GM06990 (cell line): Measurements from ENCODE around the gene STK11IP.

Experiments
- DNase-seq: peaks from one replicate; pipeline ENCODE4 v3.0.0-alpha.2; 2011; ENCODE audit not compliant: insufficient read length; ENCODE audit errors: extremely low read depth
- H3K27me3 ChIP-seq: replicated peaks from 2 replicates; pipeline ENCODE4 v1.6.0; 2011; ENCODE audit warnings: low read length; ENCODE audit not compliant: control insufficient read depth, insufficient read depth
- H3K36me3 ChIP-seq: 2 replicates; pipeline ENCODE4 v1.5.1; 2011; ENCODE audit warnings: low read length; ENCODE audit not compliant: control insufficient read depth, insufficient read depth
- H3K4me3 ChIP-seq: replicated peaks from 2 replicates; pipeline ENCODE4 v1.5.1; 2011; ENCODE audit warnings: low read depth, mild to moderate bottlenecking, control low read depth, low read length
- TF ChIP-seq, protein P1 (sequence below): IDR thresholded peaks from 2 replicates; pipeline ENCODE4 v1.5.1; 2011; ENCODE audit warnings: low read length, control low read depth, mild to moderate bottlenecking, inconsistent platforms; ENCODE audit not compliant: insufficient read depth, poor library complexity, severe bottlenecking

The STK11IP gene

DNA sequence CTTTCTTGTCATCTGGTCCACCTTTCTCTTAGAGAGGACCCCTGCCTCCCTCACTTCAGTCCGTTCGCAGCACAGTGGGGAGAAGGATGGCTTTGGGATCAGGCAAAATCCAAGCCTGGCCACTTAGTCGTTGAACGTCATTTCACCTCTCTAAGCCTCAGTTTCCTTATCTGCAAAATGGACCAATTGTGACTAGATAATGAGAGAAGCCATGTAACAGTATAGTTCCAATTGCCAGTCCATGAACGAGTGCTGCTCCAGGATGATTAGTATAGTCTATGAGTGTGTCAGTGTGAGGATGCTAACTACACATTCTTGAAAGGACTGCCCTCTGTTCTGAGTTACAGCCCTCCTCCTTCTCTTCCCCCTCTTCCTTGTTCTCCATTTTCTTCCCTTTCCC lies 24.5 kb upstream of the STK11IP start:
- TF ChIP-seq, protein P1, sequence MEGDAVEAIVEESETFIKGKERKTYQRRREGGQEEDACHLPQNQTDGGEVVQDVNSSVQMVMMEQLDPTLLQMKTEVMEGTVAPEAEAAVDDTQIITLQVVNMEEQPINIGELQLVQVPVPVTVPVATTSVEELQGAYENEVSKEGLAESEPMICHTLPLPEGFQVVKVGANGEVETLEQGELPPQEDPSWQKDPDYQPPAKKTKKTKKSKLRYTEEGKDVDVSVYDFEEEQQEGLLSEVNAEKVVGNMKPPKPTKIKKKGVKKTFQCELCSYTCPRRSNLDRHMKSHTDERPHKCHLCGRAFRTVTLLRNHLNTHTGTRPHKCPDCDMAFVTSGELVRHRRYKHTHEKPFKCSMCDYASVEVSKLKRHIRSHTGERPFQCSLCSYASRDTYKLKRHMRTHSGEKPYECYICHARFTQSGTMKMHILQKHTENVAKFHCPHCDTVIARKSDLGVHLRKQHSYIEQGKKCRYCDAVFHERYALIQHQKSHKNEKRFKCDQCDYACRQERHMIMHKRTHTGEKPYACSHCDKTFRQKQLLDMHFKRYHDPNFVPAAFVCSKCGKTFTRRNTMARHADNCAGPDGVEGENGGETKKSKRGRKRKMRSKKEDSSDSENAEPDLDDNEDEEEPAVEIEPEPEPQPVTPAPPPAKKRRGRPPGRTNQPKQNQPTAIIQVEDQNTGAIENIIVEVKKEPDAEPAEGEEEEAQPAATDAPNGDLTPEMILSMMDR, result no peak
- no peaks in the 10 kb centered on the region for H3K36me3 ChIP-seq
- no peak for DNase-seq

DNA sequence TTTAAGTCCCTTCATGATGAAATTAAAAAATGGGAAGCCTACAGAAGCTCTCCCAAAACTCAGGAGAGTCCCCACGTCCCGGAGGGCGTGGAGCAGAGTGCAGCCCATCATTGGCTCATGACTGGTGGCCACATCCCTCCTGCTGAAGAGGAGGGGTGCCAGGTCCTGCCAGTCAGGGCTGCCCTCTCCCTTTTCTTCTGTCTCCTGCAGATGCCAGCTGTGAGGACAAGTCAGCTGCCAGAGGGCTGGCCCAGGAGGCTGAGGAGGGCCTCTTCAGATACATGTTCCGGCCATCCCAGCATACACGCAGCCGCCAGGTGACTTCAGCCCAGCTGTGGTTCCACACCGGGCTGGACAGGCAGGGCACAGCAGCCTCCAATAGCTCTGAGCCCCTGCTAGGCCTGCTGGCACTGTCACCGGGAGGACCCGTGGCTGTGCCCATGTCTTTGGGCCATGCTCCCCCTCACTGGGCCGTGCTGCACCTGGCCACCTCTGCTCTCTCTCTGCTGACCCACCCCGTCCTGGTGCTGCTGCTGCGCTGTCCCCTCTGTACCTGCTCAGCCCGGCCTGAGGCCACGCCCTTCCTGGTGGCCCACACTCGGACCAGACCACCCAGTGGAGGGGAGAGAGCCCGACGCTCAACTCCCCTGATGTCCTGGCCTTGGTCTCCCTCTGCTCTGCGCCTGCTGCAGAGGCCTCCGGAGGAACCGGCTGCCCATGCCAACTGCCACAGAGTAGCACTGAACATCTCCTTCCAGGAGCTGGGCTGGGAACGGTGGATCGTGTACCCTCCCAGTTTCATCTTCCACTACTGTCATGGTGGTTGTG lies 23.0 kb upstream of the STK11IP start:
- no peak overlapping the region for H3K4me3 ChIP-seq
- H3K36me3 ChIP-seq, result no peaks in the 10 kb centered on the region
- DNase-seq, result no peak
- TF ChIP-seq, protein P1, result no peak
- no peaks in the 10 kb centered on the region; the same call in 1 of the 2 replicates for H3K27me3 ChIP-seq

More for the DNA sequence above, 24.5 kb upstream of the STK11IP start:
- Histone ChIP-seq H3K4me3 (no peak overlapping the region), H3K27me3 (no peaks in the 10 kb centered on the region; the same call in 1 of the 2 replicates)

DNA sequence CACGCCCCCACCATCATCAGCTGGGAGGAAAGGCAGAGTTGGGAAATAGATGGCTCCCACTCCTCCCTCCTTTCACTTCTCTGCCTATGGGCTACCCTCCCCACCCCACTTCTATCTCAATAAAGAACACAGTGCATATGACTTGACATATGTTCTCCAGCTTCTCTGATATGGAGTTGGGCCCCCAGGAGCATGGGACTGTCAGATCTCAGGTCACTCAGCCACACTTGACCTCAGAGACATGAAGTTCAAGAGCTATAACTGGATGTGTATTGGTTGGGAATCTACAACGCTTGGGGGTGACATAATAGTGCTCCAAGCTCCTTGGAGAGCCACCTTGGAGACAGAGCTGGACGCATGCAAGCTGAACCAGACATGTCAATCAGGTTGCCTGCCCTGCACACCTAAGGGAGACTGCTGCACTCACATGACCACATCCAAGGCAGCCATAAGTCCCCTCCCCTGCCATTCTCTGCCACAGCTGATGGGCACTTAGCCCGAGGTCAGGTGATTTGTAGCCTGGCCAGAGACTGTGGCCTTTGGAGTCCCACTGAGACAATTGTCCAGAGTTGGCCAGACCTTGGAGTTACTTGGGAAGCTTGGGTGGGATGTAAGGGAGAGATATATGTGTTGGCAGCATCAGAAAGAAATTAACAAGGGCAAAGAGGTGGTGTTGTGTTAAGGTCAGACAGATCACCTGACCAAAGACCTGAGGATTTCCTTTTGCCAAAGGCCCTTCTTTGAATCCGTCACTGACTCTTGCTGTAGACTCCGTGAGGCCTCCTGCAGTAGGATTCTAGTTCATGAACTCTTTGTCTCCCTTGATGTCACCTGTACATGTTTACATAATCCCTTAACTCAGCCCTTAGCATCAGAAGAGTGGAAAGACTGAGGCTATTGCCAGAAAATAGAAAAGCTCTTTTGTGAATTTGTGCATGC lies 21.8 kb upstream of the STK11IP start:
- DNase-seq, result no peak
- TF ChIP-seq, protein P1, result no peak
- no peak overlapping the region for H3K4me3 ChIP-seq
- no peaks in the 10 kb centered on the region for H3K36me3 ChIP-seq
- H3K27me3 ChIP-seq, result no peaks in the 10 kb centered on the region; the same call in 1 of the 2 replicates

DNA sequence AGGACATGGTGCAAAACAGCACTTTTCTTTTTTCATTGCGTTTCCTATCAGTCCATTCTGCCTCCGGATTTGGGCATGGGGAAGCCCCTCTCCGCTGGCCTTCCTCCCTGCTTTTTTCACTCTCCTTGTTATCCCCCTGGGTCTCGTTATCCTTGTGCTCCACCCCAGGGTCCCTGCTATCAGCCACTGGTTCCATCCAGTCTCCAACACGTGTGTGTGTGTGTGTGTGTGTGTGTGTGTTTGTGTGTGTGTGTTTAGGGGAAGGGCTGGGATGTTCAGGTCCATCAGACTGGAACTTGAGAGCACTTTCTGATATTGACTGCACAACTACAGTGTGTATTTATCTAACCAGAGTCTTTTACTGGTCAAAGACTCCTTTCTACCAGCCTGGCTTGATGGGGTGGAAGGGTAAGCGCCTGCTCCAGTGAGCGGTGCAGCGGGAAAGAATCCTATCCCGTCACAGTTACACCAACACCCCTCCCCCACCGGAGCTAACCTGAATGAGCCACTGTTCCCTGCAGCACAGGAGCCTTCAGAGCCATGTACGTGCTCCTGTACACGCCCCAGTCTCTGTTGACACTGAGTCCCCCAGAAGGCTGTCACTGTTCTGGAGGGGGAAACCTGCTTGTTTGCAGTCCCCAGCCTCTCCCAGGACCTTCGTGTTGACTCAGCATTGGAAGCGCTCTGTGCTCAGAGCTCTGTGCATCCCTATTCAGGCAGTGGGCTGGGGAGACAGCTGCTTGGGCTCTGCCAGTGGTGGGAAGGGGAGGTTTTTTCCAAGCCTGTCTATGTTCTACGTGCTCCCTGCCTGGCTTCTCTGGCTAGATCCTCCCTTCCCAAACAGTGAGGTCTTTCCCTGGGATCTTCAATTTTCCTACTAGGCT lies 20.9 kb upstream of the STK11IP start:
- no peaks in the 10 kb centered on the region for H3K36me3 ChIP-seq
- no peaks in the 10 kb centered on the region; the same call in 1 of the 2 replicates for H3K27me3 ChIP-seq
- no peak for DNase-seq
- TF ChIP-seq, protein P1, result no peak
- no peak overlapping the region for H3K4me3 ChIP-seq
